NCI-H69 (cell line): ENCODE results near the gene ALOX5.

Experiments used
- DNase-seq: peaks from one replicate; lab custom pipeline; 2025; lab: John Stamatoyannopoulos, UW

Gene ALOX5

GRCh38 chr10:45424668-45425404 is 50.8 kb downstream of the ALOX5 start:
- DNase-seq: no peak

- peak; percentile 67 for DNase-seq
These were observed 51.9 kb downstream of the ALOX5 start for GRCh38 chr10:45425621-45426563.

GRCh38 chr10:45427262-45427969 is 53.4 kb downstream of the ALOX5 start:
- no peak for DNase-seq

- no peak for DNase-seq
These were observed 54.0 kb downstream of the ALOX5 start for GRCh38 chr10:45427970-45428366.

GRCh38 chr10:45428611-45429510 is 54.8 kb downstream of the ALOX5 start:
- no peak for DNase-seq

GRCh38 chr10:45429790-45430189 is 55.8 kb downstream of the ALOX5 start:
- no peak for DNase-seq

GRCh38 chr10:45432113-45432512 is 58.1 kb downstream of the ALOX5 start:
- DNase-seq: no peak

- DNase-seq: no peak
These were observed 58.9 kb downstream of the ALOX5 start for GRCh38 chr10:45432700-45433472.

GRCh38 chr10:45433716-45434469 is 59.9 kb downstream of the ALOX5 start:
- DNase-seq: no peak

GRCh38 chr10:45437587-45438465 is 63.8 kb downstream of the ALOX5 start:
- DNase-seq: no peak

- DNase-seq: no peak
These were observed 64.6 kb downstream of the ALOX5 start for GRCh38 chr10:45438466-45439090.

- DNase-seq: no peak
These were observed 65.3 kb downstream of the ALOX5 start for GRCh38 chr10:45439365-45439764.

- DNase-seq: no peak
These were observed 65.9 kb downstream of the ALOX5 start for GRCh38 chr10:45439873-45440272.

- no peak for DNase-seq
These were observed 66.6 kb downstream of the ALOX5 start for GRCh38 chr10:45440511-45441062.

- no peak for DNase-seq
These were observed 67.5 kb downstream of the ALOX5 start for GRCh38 chr10:45441239-45442190.

- no peak for DNase-seq
These were observed 68.2 kb downstream of the ALOX5 start for GRCh38 chr10:45442251-45442650.

GRCh38 chr10:45442662-45443061 is 68.6 kb downstream of the ALOX5 start:
- DNase-seq: no peak
